ENCODE data around the gene CSNK1G3.

Gene CSNK1G3

GRCh38 chr5:123505633-123506032, 6.3 kb upstream of the CSNK1G3 start:
- DNase-seq (ENCODE audit: low read depth) = no peak
- no peak for TF ChIP-seq MYC (IDR thresholded peaks at IDR 0.05; ENCODE audit: low read depth, low read length)
- TF ChIP-seq, protein P1, sequence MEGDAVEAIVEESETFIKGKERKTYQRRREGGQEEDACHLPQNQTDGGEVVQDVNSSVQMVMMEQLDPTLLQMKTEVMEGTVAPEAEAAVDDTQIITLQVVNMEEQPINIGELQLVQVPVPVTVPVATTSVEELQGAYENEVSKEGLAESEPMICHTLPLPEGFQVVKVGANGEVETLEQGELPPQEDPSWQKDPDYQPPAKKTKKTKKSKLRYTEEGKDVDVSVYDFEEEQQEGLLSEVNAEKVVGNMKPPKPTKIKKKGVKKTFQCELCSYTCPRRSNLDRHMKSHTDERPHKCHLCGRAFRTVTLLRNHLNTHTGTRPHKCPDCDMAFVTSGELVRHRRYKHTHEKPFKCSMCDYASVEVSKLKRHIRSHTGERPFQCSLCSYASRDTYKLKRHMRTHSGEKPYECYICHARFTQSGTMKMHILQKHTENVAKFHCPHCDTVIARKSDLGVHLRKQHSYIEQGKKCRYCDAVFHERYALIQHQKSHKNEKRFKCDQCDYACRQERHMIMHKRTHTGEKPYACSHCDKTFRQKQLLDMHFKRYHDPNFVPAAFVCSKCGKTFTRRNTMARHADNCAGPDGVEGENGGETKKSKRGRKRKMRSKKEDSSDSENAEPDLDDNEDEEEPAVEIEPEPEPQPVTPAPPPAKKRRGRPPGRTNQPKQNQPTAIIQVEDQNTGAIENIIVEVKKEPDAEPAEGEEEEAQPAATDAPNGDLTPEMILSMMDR (IDR thresholded peaks at IDR 0.05; ENCODE audit: low read depth, low read length) = no peak
- no peak overlapping the region for H3K4me3 ChIP-seq (ENCODE audit: low read depth, low read length)

- H3K4me3 ChIP-seq (ENCODE audit: low read depth, low read length) = no peak overlapping the region
- TF ChIP-seq MYC (IDR thresholded peaks at IDR 0.05; ENCODE audit: low read depth, low read length) (no peak), POLR2A (IDR thresholded peaks at IDR 0.05; ENCODE audit: extremely low read depth, insufficient read length) (no peak)
- TF ChIP-seq, protein P2, sequence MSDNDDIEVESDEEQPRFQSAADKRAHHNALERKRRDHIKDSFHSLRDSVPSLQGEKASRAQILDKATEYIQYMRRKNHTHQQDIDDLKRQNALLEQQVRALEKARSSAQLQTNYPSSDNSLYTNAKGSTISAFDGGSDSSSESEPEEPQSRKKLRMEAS (IDR thresholded peaks at IDR 0.05; ENCODE audit: low read depth, low read length) = no peak
- TF ChIP-seq, protein P1 (IDR thresholded peaks at IDR 0.05; ENCODE audit: low read depth, low read length) = no peak
- no peak for DNase-seq (ENCODE audit: low read depth)
Measured at GRCh38 chr5:123508441-123508840, 3.5 kb upstream of the CSNK1G3 start.

DNA sequence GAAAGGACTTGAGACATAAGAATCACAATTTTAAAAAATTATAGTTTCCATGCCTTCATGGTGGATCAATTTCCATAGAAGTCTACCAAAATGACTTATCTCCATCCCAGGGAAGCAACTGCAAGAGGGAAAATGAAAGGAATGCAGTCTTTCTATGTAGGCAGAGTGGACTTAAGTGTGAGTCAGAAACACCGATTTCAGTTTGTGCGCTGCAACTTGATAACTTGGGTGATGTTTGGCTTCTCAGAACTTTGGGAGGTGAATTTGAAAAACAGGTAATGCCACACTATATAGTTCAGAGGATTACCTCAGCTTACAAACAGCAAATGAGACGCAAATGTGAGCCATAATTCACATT, 708 bp upstream of the CSNK1G3 start:
- H3K4me3 ChIP-seq (ENCODE audit: low read depth, low read length) = peak overlapping the region; percentile 75
- peak; percentile 8 for DNase-seq (ENCODE audit: low read depth)
- TF ChIP-seq, protein P2 (IDR thresholded peaks at IDR 0.05; ENCODE audit: low read depth, low read length) = no peak
- TF ChIP-seq MYC (IDR thresholded peaks at IDR 0.05; ENCODE audit: low read depth, low read length) (no peak), POLR2A (IDR thresholded peaks at IDR 0.05; ENCODE audit: extremely low read depth, insufficient read length) (no peak)
- TF ChIP-seq, protein P1 (IDR thresholded peaks at IDR 0.05; ENCODE audit: low read depth, low read length) = no peak

DNA sequence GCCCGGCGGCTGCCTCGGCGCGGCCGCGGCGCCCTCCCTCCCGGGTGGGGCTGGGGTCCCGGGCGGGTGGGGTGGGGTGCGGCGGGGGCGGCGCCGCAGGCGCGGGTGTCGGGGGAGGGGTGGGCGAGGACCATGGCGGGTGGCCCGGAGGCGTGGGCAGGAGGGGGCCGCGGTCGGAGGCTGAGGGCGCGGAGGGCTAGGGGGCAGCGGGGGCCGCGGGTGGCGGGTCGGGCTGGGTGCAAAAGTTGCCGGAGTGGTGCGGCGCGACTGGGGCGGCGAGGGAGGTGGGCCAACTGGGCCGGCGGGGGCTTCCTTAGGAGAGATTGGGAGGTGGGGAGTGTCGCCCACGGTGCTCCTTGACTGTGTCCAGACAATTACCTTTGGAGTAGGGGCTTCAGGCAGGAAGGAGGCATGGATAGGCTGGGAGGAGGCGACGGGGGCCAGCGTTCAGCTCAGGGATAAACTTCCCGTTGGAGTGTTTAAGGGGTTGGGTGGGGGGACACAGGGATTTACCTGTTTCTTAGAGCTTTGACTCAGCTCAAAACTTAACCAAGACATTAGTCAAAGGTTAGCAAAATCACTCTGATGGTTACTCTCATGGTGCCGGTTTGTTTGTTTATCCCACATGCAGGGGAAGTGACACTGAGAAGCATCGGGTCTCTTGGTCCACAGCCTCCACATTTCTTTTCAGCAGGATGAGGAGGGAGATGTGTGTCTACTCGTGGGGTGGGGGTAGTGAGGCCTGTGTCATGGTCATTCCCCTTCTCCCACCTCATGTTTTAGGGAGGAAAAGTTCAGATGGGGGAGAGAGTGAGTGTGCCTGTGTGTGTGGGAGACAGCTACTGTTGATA, 859 bp downstream of the CSNK1G3 start:
- peak; percentile 52 for DNase-seq (ENCODE audit: low read depth)
- TF ChIP-seq, protein P1 (IDR thresholded peaks at IDR 0.05; ENCODE audit: low read depth, low read length) = no peak
- TF ChIP-seq POLR2A (IDR thresholded peaks at IDR 0.05; ENCODE audit: extremely low read depth, insufficient read length) (no peak), MYC (IDR thresholded peaks at IDR 0.05; ENCODE audit: low read depth, low read length) (no peak)
- TF ChIP-seq, protein P2 (IDR thresholded peaks at IDR 0.05; ENCODE audit: low read depth, low read length) = no peak
- peak overlapping the region; percentile 89 for H3K4me3 ChIP-seq (ENCODE audit: low read depth, low read length)

DNA sequence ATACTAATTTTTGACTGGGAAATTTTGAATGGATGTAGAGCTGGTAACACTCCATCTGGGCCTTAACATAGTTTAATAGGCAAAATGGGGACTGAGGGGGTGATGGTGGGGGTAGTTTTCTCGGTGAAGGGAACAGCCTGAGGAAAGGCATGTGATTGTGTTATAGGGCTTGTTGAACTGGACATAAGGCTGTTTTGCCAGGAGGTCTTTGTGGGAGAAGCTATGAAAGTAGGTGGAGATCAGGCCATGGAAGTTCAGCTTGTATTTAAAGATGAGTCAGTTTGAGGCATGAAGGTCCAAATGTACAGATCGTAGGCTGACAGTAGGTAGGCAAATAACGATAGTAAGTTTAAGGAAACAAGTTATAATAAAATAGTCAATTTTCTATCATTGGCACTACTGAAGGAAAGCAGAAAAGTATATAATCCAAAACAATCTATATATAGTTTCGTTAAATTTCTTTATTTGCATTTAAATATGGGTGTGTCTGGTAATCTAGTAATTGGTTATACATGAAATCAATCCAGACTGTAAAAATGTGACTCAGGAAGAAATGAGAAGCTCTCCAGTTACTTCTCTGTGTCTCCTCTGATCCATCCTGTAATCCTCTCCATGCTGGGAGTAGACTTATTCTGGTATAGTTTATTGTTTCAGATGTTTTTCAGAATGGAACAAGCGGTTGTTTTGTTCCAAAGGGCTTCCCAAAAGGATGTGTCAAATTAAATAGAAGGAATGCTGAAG, 2.8 kb downstream of the CSNK1G3 start:
- TF ChIP-seq, protein P2 (IDR thresholded peaks at IDR 0.05; ENCODE audit: low read depth, low read length) = no peak
- TF ChIP-seq MYC (IDR thresholded peaks at IDR 0.05; ENCODE audit: low read depth, low read length) (no peak), POLR2A (IDR thresholded peaks at IDR 0.05; ENCODE audit: extremely low read depth, insufficient read length) (no peak)
- TF ChIP-seq, protein P1 (IDR thresholded peaks at IDR 0.05; ENCODE audit: low read depth, low read length) = no peak
- DNase-seq (ENCODE audit: low read depth) = no peak
- no peak overlapping the region for H3K4me3 ChIP-seq (ENCODE audit: low read depth, low read length)

Measured in NB4 (cell line).